Chondrocyte (in vitro differentiated cells): ENCODE data around the gene STK32C. TPM values are rescaled to one million over a fixed set of nuclear protein-coding genes. Genes with fewer than 3 reads are reported as not detected.

Experiments used
- DNase-seq: peaks from one replicate; pipeline ENCODE4 v3.0.0; 2021; ENCODE audit warnings: mixed read lengths, low spot score
- H3K27ac Mint-ChIP-seq: one replicate; pipeline ENCODE4 v1.8.0; 2021; ENCODE audit warnings: mild to moderate bottlenecking, moderate library complexity, mixed read lengths; ENCODE audit not compliant: unreplicated experiment
- H3K27me3 Mint-ChIP-seq: 2 replicates; pipeline ENCODE4 v1.8.0; 2021; ENCODE audit warnings: low read depth, mixed read lengths
- H3K36me3 Mint-ChIP-seq: 2 replicates; pipeline ENCODE4 v1.8.0; 2021; ENCODE audit warnings: low read depth, mixed read lengths
- H3K4me1 Mint-ChIP-seq: 2 replicates; pipeline ENCODE4 v1.8.0; 2021; ENCODE audit warnings: low read depth, mild to moderate bottlenecking, mixed read lengths
- H3K4me3 Mint-ChIP-seq: one replicate; pipeline ENCODE4 v1.8.0; 2021; ENCODE audit warnings: mild to moderate bottlenecking, moderate library complexity, mixed read lengths; ENCODE audit not compliant: unreplicated experiment
- H3K9me3 Mint-ChIP-seq: 2 replicates; pipeline ENCODE4 v1.8.0; 2021; ENCODE audit warnings: low read depth, mixed read lengths
- CTCF ChIP-seq: fragments of 200-600 bp; sonication (generic); IDR thresholded peaks from 2 replicates; pipeline ENCODE4 v1.5.0; 2021; ENCODE audit warnings: antibody characterized with exemption, mild to moderate bottlenecking, moderate library complexity
- total RNA-seq: library from RNA; stranded (reverse); gene quantifications from 3 replicates; pipeline ENCODE4 v1.2.1, GENCODE V29; 2021

The STK32C gene
- total RNA-seq, 1 donor from 2014 or later: 17.9 TPM

- H3K27ac Mint-ChIP-seq: no peak overlapping the region
- no peak overlapping the region for H3K4me3 Mint-ChIP-seq
- peaks cover 2% of the 10 kb centered on the region for H3K36me3 Mint-ChIP-seq
- TF ChIP-seq CTCF: no peak
- peak; percentile 67 for DNase-seq
- H3K9me3 Mint-ChIP-seq: no peaks in the 10 kb centered on the region
- no peaks in the 10 kb centered on the region for H3K27me3 Mint-ChIP-seq
- H3K4me1 Mint-ChIP-seq: no peaks in the 10 kb centered on the region
Measured at GRCh38 chr10:132199268-132199853, 108.4 kb downstream of the STK32C start.

GRCh38 chr10:132198381-132199181, 109.2 kb downstream of the STK32C start:
- Mint-ChIP-seq H3K9me3 (no peaks in the 10 kb centered on the region), H3K4me1 (no peaks in the 10 kb centered on the region), H3K27me3 (no peaks in the 10 kb centered on the region), H3K36me3 (peaks cover 4% of the 10 kb centered on the region), H3K4me3 (no peak overlapping the region), H3K27ac (no peak overlapping the region)
- TF ChIP-seq CTCF: no peak
- peak; percentile 88 for DNase-seq

GRCh38 chr10:132198068-132198370, 109.7 kb downstream of the STK32C start:
- peaks cover 5% of the 10 kb centered on the region for H3K36me3 Mint-ChIP-seq
- H3K4me3 Mint-ChIP-seq: no peak overlapping the region
- no peak overlapping the region for H3K27ac Mint-ChIP-seq
- no peak for TF ChIP-seq CTCF
- peaks cover under 1% of the 10 kb centered on the region for H3K4me1 Mint-ChIP-seq
- no peaks in the 10 kb centered on the region for H3K9me3 Mint-ChIP-seq
- H3K27me3 Mint-ChIP-seq: no peaks in the 10 kb centered on the region
- no peak for DNase-seq

GRCh38 chr10:132197271-132198067, 110.3 kb downstream of the STK32C start:
- Mint-ChIP-seq H3K9me3 (no peaks in the 10 kb centered on the region), H3K4me1 (peaks cover 3% of the 10 kb centered on the region), H3K27me3 (no peaks in the 10 kb centered on the region), H3K4me3 (no peak overlapping the region), H3K36me3 (peaks cover 8% of the 10 kb centered on the region), H3K27ac (no peak overlapping the region)
- no peak for TF ChIP-seq CTCF
- peak; percentile 91 for DNase-seq
